Measurements from ENCODE around the gene MRPL18.

- TF ChIP-seq POLR2A (IDR thresholded peaks at IDR 0.05; ENCODE audit: low read depth, low read length) (no peak), POLR2AphosphoS5 (IDR thresholded peaks at IDR 0.05; ENCODE audit: low read depth, low read length) (no peak)
Measured at GRCh38 chr6:159808647-159809046, 18.4 kb downstream of the MRPL18 start.

Measured in GM12892 (cell line).